Ovary (tissue), 3 donors: Measurements from ENCODE around the gene RIMBP3B.
"Not testable (repeated sequence)": the region's sequence is repeated elsewhere in the genome, so short reads cannot be mapped to it uniquely, and the experiment has no call there.

ENCODE experiments used
- EP300 ChIP-seq: sonication (generic); formaldehyde crosslinking; IDR thresholded peaks from one replicate; pipeline ENCODE4 v1.6.1; 2017; ENCODE audit warnings: antibody characterized with exemption
- POLR2A ChIP-seq: fragments of 450-650 bp; IDR thresholded peaks from one replicate; pipeline ENCODE4 v1.6.1; 2017; ENCODE audit warnings: antibody characterized with exemption, mild to moderate bottlenecking, moderate library complexity
- TF ChIP-seq, protein P1 (sequence below), 3 donors: fragments of 450-650 bp in 2 of 3; fragments of 200-600 bp in 1 of 3; IDR thresholded peaks; one replicate each; pipeline versions ENCODE4 v1.5.1 to v1.8.0; 2016 to 2022; ENCODE audit warnings: antibody characterized with exemption in 3 of 3, mild to moderate bottlenecking in 1 of 3
- donor health status: DM: no; HTN: no; CAD: no.

DNA sequence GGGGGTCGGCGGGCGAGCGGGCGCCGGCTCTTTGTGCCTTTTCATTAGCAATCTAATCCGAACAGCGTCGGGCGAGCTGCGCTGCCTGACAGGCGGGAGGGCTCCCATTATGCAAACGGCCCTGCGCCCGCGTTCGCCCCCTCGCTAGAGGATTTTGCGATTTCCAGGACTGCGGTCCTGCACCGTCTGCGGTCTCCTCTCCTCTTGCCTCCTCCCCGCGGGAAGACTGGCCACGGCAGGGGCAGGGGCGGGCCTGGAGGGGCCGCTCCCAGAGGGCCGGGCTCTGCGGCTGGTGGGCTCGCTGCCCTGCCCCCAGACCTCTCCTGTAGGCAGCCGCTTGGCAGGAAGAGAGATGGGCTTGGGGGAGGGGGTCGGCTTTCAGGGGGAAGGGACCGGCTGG lies 34.3 kb downstream of the RIMBP3B start:
- TF ChIP-seq, protein P1, sequence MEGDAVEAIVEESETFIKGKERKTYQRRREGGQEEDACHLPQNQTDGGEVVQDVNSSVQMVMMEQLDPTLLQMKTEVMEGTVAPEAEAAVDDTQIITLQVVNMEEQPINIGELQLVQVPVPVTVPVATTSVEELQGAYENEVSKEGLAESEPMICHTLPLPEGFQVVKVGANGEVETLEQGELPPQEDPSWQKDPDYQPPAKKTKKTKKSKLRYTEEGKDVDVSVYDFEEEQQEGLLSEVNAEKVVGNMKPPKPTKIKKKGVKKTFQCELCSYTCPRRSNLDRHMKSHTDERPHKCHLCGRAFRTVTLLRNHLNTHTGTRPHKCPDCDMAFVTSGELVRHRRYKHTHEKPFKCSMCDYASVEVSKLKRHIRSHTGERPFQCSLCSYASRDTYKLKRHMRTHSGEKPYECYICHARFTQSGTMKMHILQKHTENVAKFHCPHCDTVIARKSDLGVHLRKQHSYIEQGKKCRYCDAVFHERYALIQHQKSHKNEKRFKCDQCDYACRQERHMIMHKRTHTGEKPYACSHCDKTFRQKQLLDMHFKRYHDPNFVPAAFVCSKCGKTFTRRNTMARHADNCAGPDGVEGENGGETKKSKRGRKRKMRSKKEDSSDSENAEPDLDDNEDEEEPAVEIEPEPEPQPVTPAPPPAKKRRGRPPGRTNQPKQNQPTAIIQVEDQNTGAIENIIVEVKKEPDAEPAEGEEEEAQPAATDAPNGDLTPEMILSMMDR (IDR thresholded peaks at IDR 0.05) = not testable (repeated sequence)
- TF ChIP-seq POLR2A, EP300: not testable (repeated sequence)
